Gastroesophageal sphincter (tissue), 4 donors: ENCODE results near the gene YWHAE. TPM values are rescaled to one million over a fixed set of nuclear protein-coding genes. Genes with fewer than 3 reads are reported as not detected.
"Not testable (repeated sequence)": the region's sequence is repeated elsewhere in the genome, so short reads cannot be mapped to it uniquely, and the experiment has no call there.

Experiments
- ATAC-seq: fragments of 150-250 bp; one replicate; pipeline ENCODE4 v1.9.1; 2016; ENCODE audit warnings: mild to moderate bottlenecking, moderate library complexity
- H3K27ac ChIP-seq, 4 donors: fragments of 200-600 bp; sonication (generic) in 3 of 4; 1 replicate in 3 of 4; 2 replicates in 1 of 4; pipeline ENCODE4 v1.5.1; 2016 to 2019
- H3K27me3 ChIP-seq: fragments of 200-600 bp; sonication (generic); one replicate; pipeline ENCODE4 v1.5.1; 2019
- H3K36me3 ChIP-seq, 2 donors: fragments of 200-600 bp; sonication (generic); one replicate each; pipeline ENCODE4 v1.5.1; 2019; ENCODE audit warnings: control low read depth in 1 of 2
- H3K4me1 ChIP-seq, 3 donors: fragments of 200-600 bp; sonication (generic); 1 replicate in 2 of 3; 2 replicates in 1 of 3; pipeline ENCODE4 v1.5.1; 2016 to 2019; ENCODE audit warnings: control low read depth in 2 of 3
- H3K4me3 ChIP-seq, 2 donors: fragments of 200-600 bp; sonication (generic); one replicate each; pipeline ENCODE4 v1.5.1; 2019; ENCODE audit warnings: mild to moderate bottlenecking in 1 of 2, moderate library complexity in 1 of 2
- H3K9me3 ChIP-seq, 3 donors: fragments of 200-600 bp; sonication (generic); one replicate each; pipeline ENCODE4 v1.5.1; 2017 to 2019; ENCODE audit warnings: control low read depth in 2 of 3
- EP300 ChIP-seq: sonication (generic); formaldehyde crosslinking; IDR thresholded peaks from one replicate; pipeline ENCODE4 v1.6.1; 2017; ENCODE audit warnings: antibody characterized with exemption, mild to moderate bottlenecking
- POLR2A ChIP-seq, 2 donors: fragments of 450-650 bp; IDR thresholded peaks; one replicate each; pipeline ENCODE4 v1.6.1; 2017; ENCODE audit warnings: antibody characterized with exemption in 2 of 2, mild to moderate bottlenecking in 2 of 2, moderate library complexity in 1 of 2
- POLR2AphosphoS5 ChIP-seq: sonication (generic); formaldehyde crosslinking; IDR thresholded peaks from one replicate; pipeline ENCODE4 v1.6.1; 2017; ENCODE audit warnings: antibody characterized with exemption
- WGBS, 2 donors: methylation state at CpG; one replicate each; pipeline ENCODE4 v1.1.5; 2018; ENCODE audit warnings: low coverage in 1 of 2; 5-methylcytosine and 5-hydroxymethylcytosine counted together
- total RNA-seq, 4 donors: library from RNA; depleted of rRNA; stranded (reverse); fragments of >200 nt; gene quantifications; one replicate each; pipeline ENCODE4 v1.1.0, GENCODE V29; 2016
- TF ChIP-seq, protein P1 (sequence below), 4 experiments: fragments of 200-600 bp in 2 of 4; fragments of 450-650 bp in 2 of 4; sonication (generic) in 1 of 4; IDR thresholded peaks; one replicate each; pipeline ENCODE4 v1.5.1; 2017 to 2019; ENCODE audit warnings: antibody characterized with exemption in 4 of 4, mild to moderate bottlenecking in 2 of 4, moderate library complexity in 2 of 4

The YWHAE gene
- total RNA-seq, 4 donors from 2014 or later, result 359 to 456 (median 398) TPM

DNA sequence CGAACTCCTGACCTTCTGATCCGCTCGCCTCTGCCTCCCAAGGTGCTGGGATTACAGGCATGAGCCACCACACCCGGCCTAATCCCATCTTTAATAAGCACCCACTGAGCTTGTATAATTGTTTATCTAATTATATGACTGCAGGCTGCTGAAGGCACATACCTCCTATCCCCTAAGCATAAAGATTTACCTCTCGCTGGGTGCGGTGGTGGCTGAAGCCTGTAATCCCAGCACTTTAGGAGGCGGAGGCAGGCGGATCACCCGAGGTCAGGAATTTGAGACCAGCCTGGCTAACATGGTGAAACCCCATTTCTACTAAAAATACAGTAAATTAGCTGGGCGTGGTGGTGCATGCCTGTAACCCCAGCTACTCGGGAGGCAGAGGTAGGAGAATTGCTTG, 20.1 kb upstream of the YWHAE start:
- Histone ChIP-seq H3K4me3 (no peak overlapping the region), H3K36me3 (peaks cover 0 to 78% of the 10 kb centered on the region in 2 donors), H3K27ac (no peak overlapping the region), H3K4me1 (peaks cover 0 to 21% (median 0%) of the 10 kb centered on the region in 3 donors), H3K27me3 (no peaks in the 10 kb centered on the region), H3K9me3 (no peaks in the 10 kb centered on the region)
- WGBS, 2 donors, result 82 to 94% methylated on average over 2 to 9 of the region's 11 CpGs
- TF ChIP-seq POLR2AphosphoS5, result no peak
- no peak for TF ChIP-seq POLR2A (IDR thresholded peaks at IDR 0.05)
- TF ChIP-seq EP300, result no peak
- TF ChIP-seq, protein P1, sequence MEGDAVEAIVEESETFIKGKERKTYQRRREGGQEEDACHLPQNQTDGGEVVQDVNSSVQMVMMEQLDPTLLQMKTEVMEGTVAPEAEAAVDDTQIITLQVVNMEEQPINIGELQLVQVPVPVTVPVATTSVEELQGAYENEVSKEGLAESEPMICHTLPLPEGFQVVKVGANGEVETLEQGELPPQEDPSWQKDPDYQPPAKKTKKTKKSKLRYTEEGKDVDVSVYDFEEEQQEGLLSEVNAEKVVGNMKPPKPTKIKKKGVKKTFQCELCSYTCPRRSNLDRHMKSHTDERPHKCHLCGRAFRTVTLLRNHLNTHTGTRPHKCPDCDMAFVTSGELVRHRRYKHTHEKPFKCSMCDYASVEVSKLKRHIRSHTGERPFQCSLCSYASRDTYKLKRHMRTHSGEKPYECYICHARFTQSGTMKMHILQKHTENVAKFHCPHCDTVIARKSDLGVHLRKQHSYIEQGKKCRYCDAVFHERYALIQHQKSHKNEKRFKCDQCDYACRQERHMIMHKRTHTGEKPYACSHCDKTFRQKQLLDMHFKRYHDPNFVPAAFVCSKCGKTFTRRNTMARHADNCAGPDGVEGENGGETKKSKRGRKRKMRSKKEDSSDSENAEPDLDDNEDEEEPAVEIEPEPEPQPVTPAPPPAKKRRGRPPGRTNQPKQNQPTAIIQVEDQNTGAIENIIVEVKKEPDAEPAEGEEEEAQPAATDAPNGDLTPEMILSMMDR (IDR thresholded peaks at IDR 0.05), result no peak
- ATAC-seq, result no peak

DNA sequence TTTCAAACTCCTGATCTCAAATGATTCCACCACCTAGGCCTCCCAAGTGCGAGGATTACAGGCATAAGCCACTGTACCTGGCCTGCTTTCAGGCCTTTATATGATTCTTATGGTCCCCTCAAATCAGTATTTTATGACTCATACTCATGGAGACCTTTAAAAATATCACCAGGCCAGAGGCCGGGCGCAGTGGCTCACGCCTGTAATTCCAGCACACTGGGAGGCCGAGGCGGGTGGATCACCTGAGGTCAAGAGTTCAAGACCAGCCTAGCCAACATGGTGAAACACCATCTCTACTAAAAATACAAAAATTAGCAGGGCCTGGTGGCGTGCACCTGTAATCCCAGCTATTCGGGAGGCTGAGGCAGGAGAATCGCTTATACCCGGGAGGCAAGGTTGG, 18.5 kb upstream of the YWHAE start:
- ATAC-seq, H3K4me3 ChIP-seq, H3K27me3 ChIP-seq, H3K27ac ChIP-seq, H3K9me3 ChIP-seq: not testable (repeated sequence)
- Histone ChIP-seq H3K36me3 (peaks cover 0 to 62% of the 10 kb centered on the region in 2 donors), H3K4me1 (peaks cover 0 to 24% (median under 1%) of the 10 kb centered on the region in 3 donors)
- WGBS, 2 donors, result 86 to 97% methylated on average over 7 to 8 of the region's 10 CpGs

DNA sequence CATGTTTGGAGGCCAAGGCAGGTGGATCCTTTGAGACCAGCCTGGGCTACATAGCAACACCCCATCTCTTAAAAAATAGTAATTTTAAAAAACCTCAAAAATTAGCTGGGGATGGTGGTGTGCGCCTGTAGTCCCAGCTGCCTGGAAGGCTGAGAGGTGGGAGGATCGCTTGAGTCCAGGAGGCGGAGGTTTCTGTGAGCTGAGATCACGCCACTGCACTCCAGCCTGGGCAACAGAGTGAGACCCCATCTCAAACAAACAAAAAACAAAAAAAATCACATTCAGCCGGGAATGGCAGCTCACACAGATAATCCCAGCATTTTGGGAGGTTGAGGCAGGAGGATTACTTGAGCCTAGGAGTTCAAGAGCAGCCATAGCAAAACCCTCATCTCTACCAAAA, 16.4 kb upstream of the YWHAE start:
- Histone ChIP-seq H3K9me3 (no peaks in the 10 kb centered on the region), H3K27me3 (no peaks in the 10 kb centered on the region), H3K36me3 (peaks cover 0 to 41% of the 10 kb centered on the region in 2 donors), H3K27ac (no peak overlapping the region), H3K4me1 (peaks cover 0 to 22% (median 3%) of the 10 kb centered on the region in 3 donors), H3K4me3 (no peak overlapping the region)
- TF ChIP-seq, protein P1 (IDR thresholded peaks at IDR 0.05), result no peak
- no peak for TF ChIP-seq POLR2A (IDR thresholded peaks at IDR 0.05)
- no peak for TF ChIP-seq EP300
- TF ChIP-seq POLR2AphosphoS5, result no peak
- 91 to 96% methylated on average over 4 to 5 of the region's 5 CpGs for WGBS, 2 donors
- no peak for ATAC-seq

DNA sequence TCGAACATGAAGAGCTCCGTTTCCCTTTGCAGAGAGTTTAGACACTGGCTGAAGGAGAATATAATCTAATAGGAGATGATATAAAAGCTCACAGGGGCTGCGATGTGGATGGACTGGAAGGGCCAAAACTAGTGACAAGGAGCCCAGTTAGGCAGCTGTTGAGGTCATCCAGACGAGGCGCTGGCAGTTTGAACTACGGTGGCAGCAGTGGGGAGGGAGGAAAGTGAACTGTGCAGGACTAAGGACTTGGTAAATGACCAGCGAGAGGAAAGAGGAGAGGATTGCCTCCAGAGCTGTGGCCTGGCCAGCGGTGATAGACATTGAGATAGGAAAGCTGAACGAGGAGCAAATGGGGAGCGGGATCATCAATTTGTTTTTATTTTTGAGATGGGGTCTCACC, 14.6 kb upstream of the YWHAE start:
- 76 to 78% methylated on average over 9 to 10 of the region's 10 CpGs for WGBS, 2 donors
- TF ChIP-seq POLR2A (IDR thresholded peaks at IDR 0.05) (no peak), POLR2AphosphoS5 (no peak), EP300 (no peak)
- TF ChIP-seq, protein P1 (IDR thresholded peaks at IDR 0.05), result no peak
- ATAC-seq, result no peak
- Histone ChIP-seq H3K27ac (no peak overlapping the region), H3K27me3 (no peaks in the 10 kb centered on the region), H3K9me3 (no peaks in the 10 kb centered on the region), H3K4me1 (peaks cover 0 to 22% (median 3%) of the 10 kb centered on the region in 3 donors), H3K36me3 (peaks cover 0 to 23% of the 10 kb centered on the region in 2 donors), H3K4me3 (no peak overlapping the region)

DNA sequence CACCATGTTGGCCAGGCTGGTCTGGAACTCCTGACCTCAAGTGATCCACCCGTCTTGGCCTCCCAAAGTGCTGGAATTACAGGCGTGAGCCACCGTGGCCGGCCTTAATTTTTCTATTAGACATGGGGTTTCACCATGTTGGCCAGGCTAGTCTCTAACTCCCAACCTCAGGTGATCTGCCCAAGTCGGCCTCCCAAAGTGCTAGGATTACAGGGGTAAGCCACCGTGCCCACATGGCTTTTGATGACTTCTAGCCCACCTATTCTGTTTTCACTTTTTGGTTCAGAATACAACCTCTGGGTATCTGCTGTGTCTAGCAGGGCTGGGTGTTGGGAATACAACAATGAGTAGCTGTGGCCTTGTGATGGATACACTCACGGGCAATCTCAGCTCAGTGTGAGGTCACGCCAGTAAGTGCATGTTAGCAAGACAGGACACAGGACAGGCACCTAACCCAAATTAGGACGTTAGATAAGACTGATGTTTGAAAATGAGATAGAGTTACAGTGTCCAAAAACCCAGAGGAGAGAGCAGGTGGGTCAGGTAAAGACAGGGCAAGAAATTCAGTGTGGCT, 14.1 kb upstream of the YWHAE start:
- ATAC-seq, result no peak
- 0 to 83% methylated on average over 1 to 8 of the region's 9 CpGs for WGBS, 2 donors
- peaks cover 0 to 22% (median 3%) of the 10 kb centered on the region in 3 donors for H3K4me1 ChIP-seq
- no peaks in the 10 kb centered on the region for H3K27me3 ChIP-seq
- no peak overlapping the region for H3K27ac ChIP-seq
- H3K4me3 ChIP-seq, result no peak overlapping the region
- TF ChIP-seq POLR2AphosphoS5, result no peak
- no peak for TF ChIP-seq EP300
- TF ChIP-seq, protein P1 (IDR thresholded peaks at IDR 0.05), result no peak
- no peak for TF ChIP-seq POLR2A (IDR thresholded peaks at IDR 0.05)
- no peaks in the 10 kb centered on the region for H3K9me3 ChIP-seq
- H3K36me3 ChIP-seq, result peaks cover 0 to 19% of the 10 kb centered on the region in 2 donors
